Neutrophil (primary cell): ENCODE results near the gene CCL4.
"Not testable (repeated sequence)": the region's sequence is repeated elsewhere in the genome, so short reads cannot be mapped to it uniquely, and the experiment has no call there.

Source experiments
- H3K27ac ChIP-seq: fragments of 200-600 bp; sonication (generic); 2 replicates; pipeline ENCODE4 v1.5.1; 2016; ENCODE audit warnings: mild to moderate bottlenecking, moderate library complexity
- H3K27me3 ChIP-seq: fragments of 200-600 bp; sonication (generic); 2 replicates; pipeline ENCODE4 v1.6.0; 2016; ENCODE audit warnings: mild to moderate bottlenecking
- H3K36me3 ChIP-seq: fragments of 200-600 bp; sonication (generic); 2 replicates; pipeline ENCODE4 v1.5.1; 2017
- H3K4me1 ChIP-seq, 2 experiments: fragments of 200-600 bp in 1 of 2; sonication (generic) in 1 of 2; 1 replicate in 1 of 2; 2 replicates in 1 of 2; pipeline versions ENCODE4 v1.5.1 to v1.6.1; 2013 to 2016; ENCODE audit warnings: low read depth in 1 of 2, low read length in 1 of 2, mild to moderate bottlenecking in 1 of 2, moderate library complexity in 1 of 2; ENCODE audit not compliant: control insufficient read depth in 1 of 2, insufficient read depth in 1 of 2
- H3K4me3 ChIP-seq, 2 experiments: fragments of 200-600 bp in 1 of 2; sonication (generic) in 1 of 2; 1 replicate in 1 of 2; 2 replicates in 1 of 2; pipeline ENCODE4 v1.5.1; 2013 to 2016; ENCODE audit warnings: low read depth in 1 of 2, low read length in 1 of 2, mild to moderate bottlenecking in 1 of 2, moderate library complexity in 1 of 2
- H3K9me3 ChIP-seq: fragments of 200-600 bp; sonication (generic); 2 replicates; pipeline ENCODE4 v1.5.1; 2016
- CTCF ChIP-seq: fragments of 200-600 bp; sonication (generic); IDR thresholded peaks from 2 replicates; pipeline ENCODE4 v1.5.1; 2016; ENCODE audit warnings: antibody characterized with exemption

Gene CCL4

GRCh38 chr17:36085765-36086164, 17.9 kb upstream of the CCL4 start:
- Histone ChIP-seq H3K27ac (peak overlapping the region; percentile 52), H3K4me3 (no peak overlapping the region), H3K36me3 (no peaks in the 10 kb centered on the region), H3K9me3 (no peaks in the 10 kb centered on the region), H3K27me3 (no peaks in the 10 kb centered on the region), H3K4me1 (peaks cover 41 to 49% of the 10 kb centered on the region in 2 experiments)
- no peak for TF ChIP-seq CTCF

- Histone ChIP-seq H3K4me3 (no peak overlapping the region), H3K27me3 (no peaks in the 10 kb centered on the region), H3K4me1 (peaks cover 33 to 43% of the 10 kb centered on the region in 2 experiments), H3K27ac (no peak overlapping the region), H3K9me3 (no peaks in the 10 kb centered on the region), H3K36me3 (no peaks in the 10 kb centered on the region)
- TF ChIP-seq CTCF = no peak
These were observed 16.8 kb upstream of the CCL4 start for GRCh38 chr17:36086791-36087190.

- H3K36me3 ChIP-seq, H3K27ac ChIP-seq, H3K4me3 ChIP-seq, H3K27me3 ChIP-seq, H3K9me3 ChIP-seq: not testable (repeated sequence)
- H3K4me1 ChIP-seq = peaks cover 26 to 36% of the 10 kb centered on the region in 2 experiments
These were observed 16.2 kb upstream of the CCL4 start for GRCh38 chr17:36087471-36087870.

- H3K4me3 ChIP-seq, H3K36me3 ChIP-seq, H3K27ac ChIP-seq, H3K27me3 ChIP-seq, H3K9me3 ChIP-seq: not testable (repeated sequence)
- H3K4me1 ChIP-seq = peaks cover 20 to 30% of the 10 kb centered on the region in 2 experiments
These were observed 15.6 kb upstream of the CCL4 start for GRCh38 chr17:36087897-36088572.

- H3K27me3 ChIP-seq = no peaks in the 10 kb centered on the region
- H3K27ac ChIP-seq = no peak overlapping the region
- no peak for TF ChIP-seq CTCF
- H3K36me3 ChIP-seq = no peaks in the 10 kb centered on the region
- H3K4me3 ChIP-seq = no peak overlapping the region
- H3K4me1 ChIP-seq = peaks cover 13 to 25% of the 10 kb centered on the region in 2 experiments
- no peaks in the 10 kb centered on the region for H3K9me3 ChIP-seq
These were observed 14.8 kb upstream of the CCL4 start for GRCh38 chr17:36088670-36089338.

- Histone ChIP-seq H3K27me3 (no peaks in the 10 kb centered on the region), H3K9me3 (no peaks in the 10 kb centered on the region), H3K27ac (no peak overlapping the region), H3K4me3 (no peak overlapping the region), H3K4me1 (peaks cover 13 to 20% of the 10 kb centered on the region in 2 experiments), H3K36me3 (no peaks in the 10 kb centered on the region)
- no peak for TF ChIP-seq CTCF
These were observed 14.2 kb upstream of the CCL4 start for GRCh38 chr17:36089339-36089865.
